PFSK-1 (cell line): Measurements from ENCODE around the gene RPEL1.

ENCODE experiments used
- FOXP2 ChIP-seq: optimal IDR thresholded peaks from 2 replicates; pipeline ENCODE3; 2011; ENCODE audit warnings: borderline replicate concordance, control low read depth, inconsistent platforms; ENCODE audit not compliant: insufficient read depth; ENCODE audit errors: extremely low read length, extremely low read depth
- POLR2AphosphoS5 ChIP-seq: IDR thresholded peaks from 2 replicates; pipeline ENCODE4 v1.6.1; 2012; ENCODE audit warnings: low read depth, mild to moderate bottlenecking, control low read depth, low read length, moderate library complexity
- REST ChIP-seq, 2 experiments: IDR thresholded peaks; 2 replicates each; pipeline versions ENCODE4 v1.6.1 to v1.8.0; 2011 to 2012; ENCODE audit warnings: low read depth in 2 of 2, low read length in 2 of 2, control low read depth in 1 of 2, inconsistent platforms in 1 of 2, mild to moderate bottlenecking in 1 of 2, moderate library complexity in 1 of 2; ENCODE audit not compliant: insufficient read depth in 1 of 2
- SIN3A ChIP-seq: IDR thresholded peaks from 2 replicates; pipeline ENCODE4 v1.6.1; 2012; ENCODE audit warnings: mild to moderate bottlenecking, low read length, moderate library complexity, borderline replicate concordance; ENCODE audit not compliant: insufficient read depth
- TAF1 ChIP-seq: IDR thresholded peaks from 2 replicates; pipeline ENCODE4 v1.6.1; 2012; ENCODE audit warnings: low read length, control low read depth, borderline replicate concordance; ENCODE audit not compliant: insufficient read depth

Gene RPEL1

GRCh38 chr10:103215601-103216000 lies 30.1 kb upstream of the RPEL1 start:
- no peak for TF ChIP-seq TAF1
- TF ChIP-seq POLR2AphosphoS5, result no peak
- TF ChIP-seq REST (IDR thresholded peaks at IDR 0.05; ENCODE audit: insufficient read depth in 1 of 2, low read depth in 2 of 2, low read length in 2 of 2), result no peak
- TF ChIP-seq FOXP2, result no peak
- TF ChIP-seq SIN3A, result no peak

DNA sequence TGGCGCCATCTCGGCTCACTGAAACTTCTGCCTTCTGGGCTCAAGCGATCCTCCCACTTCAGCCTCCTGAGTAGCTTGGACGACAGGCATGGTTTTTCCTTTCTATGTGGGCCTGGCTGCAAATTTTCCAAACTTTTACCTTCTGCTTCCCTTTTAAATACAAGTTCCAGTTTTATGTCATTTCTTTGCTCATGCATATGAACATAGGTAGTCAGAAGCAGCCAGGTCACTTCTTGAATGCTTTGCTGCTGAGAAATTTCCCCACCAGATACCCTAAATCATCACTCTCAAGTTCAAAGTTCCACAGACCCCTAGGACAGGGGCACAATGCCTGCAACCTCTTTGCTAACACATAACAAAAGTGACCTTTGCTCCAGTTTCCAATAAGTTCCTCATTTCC lies 21.6 kb upstream of the RPEL1 start:
- TF ChIP-seq SIN3A (no peak), POLR2AphosphoS5 (no peak), REST (IDR thresholded peaks at IDR 0.05; ENCODE audit: insufficient read depth in 1 of 2, low read depth in 2 of 2, low read length in 2 of 2) (no peak), TAF1 (no peak), FOXP2 (no peak)

DNA sequence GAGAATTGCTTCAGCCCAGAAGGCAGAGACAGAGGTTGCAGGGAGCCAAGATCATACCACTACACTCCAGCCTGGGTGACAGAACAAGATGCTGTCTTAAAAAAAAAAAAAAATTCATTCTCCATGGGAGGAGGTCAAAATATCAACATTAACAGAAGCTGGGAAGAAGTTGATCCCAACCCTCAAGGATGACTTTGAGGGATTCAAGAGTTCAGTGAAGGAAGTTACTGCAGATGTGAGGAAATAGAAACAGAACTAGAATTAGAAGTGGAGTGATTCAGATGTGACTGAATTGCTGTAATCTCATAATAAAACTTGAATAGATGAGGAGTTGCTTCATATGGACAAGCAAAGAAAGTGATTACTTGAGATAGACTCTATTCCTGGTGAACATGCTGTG lies 19.7 kb upstream of the RPEL1 start:
- TF ChIP-seq SIN3A (no peak), FOXP2 (no peak), REST (IDR thresholded peaks at IDR 0.05; ENCODE audit: insufficient read depth in 1 of 2, low read depth in 2 of 2, low read length in 2 of 2) (no peak), TAF1 (no peak), POLR2AphosphoS5 (no peak)

GRCh38 chr10:103227416-103227815 lies 18.3 kb upstream of the RPEL1 start:
- no peak for TF ChIP-seq TAF1

- TF ChIP-seq SIN3A (no peak), FOXP2 (no peak), POLR2AphosphoS5 (no peak), TAF1 (no peak), REST (IDR thresholded peaks at IDR 0.05; ENCODE audit: insufficient read depth in 1 of 2, low read depth in 2 of 2, low read length in 2 of 2) (no peak)
Observed at GRCh38 chr10:103231047-103231551, 14.6 kb upstream of the RPEL1 start.
